ENCODE results near the gene ANKRD11. TPM values are rescaled to one million over a fixed set of nuclear protein-coding genes. Genes with fewer than 3 reads are reported as not detected.

The ANKRD11 gene
- total and polyA plus RNA-seq, 8 donors: 43.9 to 74.0 (median 46.2) TPM

GRCh38 chr16:89242795-89243200 is 247.6 kb downstream of the ANKRD11 start:
- no peak for ATAC-seq
- WGBS, 2 donors: 20 to 27% methylated on average over 10 to 12 of the region's 12 CpGs
- Histone ChIP-seq H3K4me3 (no peak overlapping the region), H3K27me3 (no peaks in the 10 kb centered on the region), H3K9me3 (no peaks in the 10 kb centered on the region), H3K27ac (no peak overlapping the region), H3K36me3 (no peaks in the 10 kb centered on the region), H3K4me1 (peaks cover 0 to 4% (median 0%) of the 10 kb centered on the region in 3 donors)
- no peak for FAIRE-seq
- TF ChIP-seq CTCF (IDR thresholded peaks at IDR 0.05): no peak
- peak in 2 of 6 donors; percentile 26 to 58 for DNase-seq
- intact Hi-C loops (cut with DNase I): no loop called here

- TF ChIP-seq CTCF (IDR thresholded peaks at IDR 0.05): no peak
- 2 to 4% methylated on average over 38 to 39 of the region's 39 CpGs for WGBS, 2 donors
- Histone ChIP-seq H3K27ac (peak overlapping the region; percentile 76 to 95 (median 91)), H3K27me3 (no peaks in the 10 kb centered on the region), H3K9me3 (no peaks in the 10 kb centered on the region), H3K36me3 (no peaks in the 10 kb centered on the region), H3K4me1 (no peaks in the 10 kb centered on the region), H3K4me3 (peak overlapping the region; percentile 30 to 84 (median 74))
- peak; percentile 70 to 89 (median 76) for DNase-seq
- intact Hi-C loops (cut with DNase I): no loop called here
- FAIRE-seq: no peak
- peak; percentile 71 to 77 (median 74) for ATAC-seq
Observed at GRCh38 chr16:89241187-89242007, 249.0 kb downstream of the ANKRD11 start.

GRCh38 chr16:89237733-89238132 is 252.6 kb downstream of the ANKRD11 start:
- no peaks in the 10 kb centered on the region for H3K36me3 ChIP-seq
- FAIRE-seq: no peak
- H3K27ac ChIP-seq: no peak overlapping the region
- no peak overlapping the region for H3K4me3 ChIP-seq
- no peaks in the 10 kb centered on the region for H3K9me3 ChIP-seq
- no peak for DNase-seq
- 85 to 87% methylated on average over 3 of the region's 3 CpGs for WGBS, 2 donors
- no peaks in the 10 kb centered on the region for H3K4me1 ChIP-seq
- no peak for ATAC-seq
- H3K27me3 ChIP-seq: no peaks in the 10 kb centered on the region
- intact Hi-C loops (cut with DNase I): no loop called here
- no peak for TF ChIP-seq CTCF (IDR thresholded peaks at IDR 0.05)

- Histone ChIP-seq H3K4me1 (no peaks in the 10 kb centered on the region), H3K27ac (no peak overlapping the region), H3K9me3 (no peaks in the 10 kb centered on the region), H3K4me3 (no peak overlapping the region), H3K36me3 (peaks cover 0 to 9% (median 6%) of the 10 kb centered on the region in 3 donors), H3K27me3 (no peaks in the 10 kb centered on the region)
- FAIRE-seq (no peak), ATAC-seq (no peak), DNase-seq (no peak)
- intact Hi-C loops (cut with DNase I): no loop called here
- TF ChIP-seq CTCF (IDR thresholded peaks at IDR 0.05): no peak
- WGBS, 2 donors: 93 to 97% methylated on average over 16 of the region's 16 CpGs
Observed at GRCh38 chr16:89233678-89234490, 256.5 kb downstream of the ANKRD11 start.

Data from pancreas (tissue), 10 donors.